ENCODE data around the gene PRKAR1B. TPM values are rescaled to one million over a fixed set of nuclear protein-coding genes. Genes with fewer than 3 reads are reported as not detected.
A peak's percentile ranks its signal among the peaks of the same experiment; 100 is the strongest.

PRKAR1B gene
- total RNA-seq, 1 experiment from 2014 or later: 51.7 TPM

DNA sequence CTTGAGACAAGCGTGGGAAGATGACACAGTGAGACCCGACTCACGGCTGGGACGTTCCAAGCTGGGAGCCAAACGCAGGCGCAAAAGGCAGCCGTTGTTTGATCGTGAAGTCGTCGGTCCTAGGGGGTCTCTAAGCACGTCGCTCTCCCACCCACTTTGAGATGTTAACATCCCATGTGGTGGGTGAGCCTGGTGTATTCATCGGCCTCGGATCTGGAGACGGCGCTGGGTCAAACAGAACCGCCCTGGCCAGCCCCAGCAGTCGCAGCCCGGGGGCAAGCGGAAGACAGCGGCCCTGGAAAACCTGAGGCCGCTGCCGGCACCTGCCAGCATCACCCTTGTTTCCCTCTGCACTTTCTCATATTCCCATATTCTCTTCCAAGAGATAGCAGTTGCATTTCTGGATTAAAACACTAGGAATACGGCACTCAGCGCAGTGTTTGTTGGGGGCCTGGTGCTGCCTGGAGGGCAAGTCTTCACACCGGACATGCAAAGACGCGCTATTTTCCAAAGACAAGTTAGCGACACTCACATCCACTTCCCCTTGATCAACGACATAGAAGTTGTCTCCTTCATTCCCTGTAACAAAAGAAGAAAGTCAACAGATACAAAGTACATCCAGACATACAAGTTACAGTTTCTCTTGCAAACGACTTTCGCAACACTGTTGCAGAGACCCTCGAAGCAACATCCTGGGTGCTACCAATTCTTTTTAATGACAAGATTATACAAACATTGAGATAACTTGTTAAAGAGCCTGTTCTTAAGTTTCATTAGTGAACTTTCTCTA, 121.2 kb downstream of the PRKAR1B start:
- POLR2A ChIA-PET (ENCODE audit: unreplicated experiment): no interaction called here
- no peaks in the 10 kb centered on the region for H3K27me3 ChIP-seq (ENCODE audit: insufficient read depth, low read depth)
- H3K9me3 ChIP-seq (ENCODE audit: insufficient read depth, low read depth): no peaks in the 10 kb centered on the region
- H2AFZ ChIP-seq: no peak overlapping the region
- intact Hi-C loops (cut with micrococcal nuclease; ENCODE audit: unreplicated experiment): no loop called here
- H3K4me3 ChIP-seq: no peak overlapping the region
- TF ChIP-seq, protein P1, sequence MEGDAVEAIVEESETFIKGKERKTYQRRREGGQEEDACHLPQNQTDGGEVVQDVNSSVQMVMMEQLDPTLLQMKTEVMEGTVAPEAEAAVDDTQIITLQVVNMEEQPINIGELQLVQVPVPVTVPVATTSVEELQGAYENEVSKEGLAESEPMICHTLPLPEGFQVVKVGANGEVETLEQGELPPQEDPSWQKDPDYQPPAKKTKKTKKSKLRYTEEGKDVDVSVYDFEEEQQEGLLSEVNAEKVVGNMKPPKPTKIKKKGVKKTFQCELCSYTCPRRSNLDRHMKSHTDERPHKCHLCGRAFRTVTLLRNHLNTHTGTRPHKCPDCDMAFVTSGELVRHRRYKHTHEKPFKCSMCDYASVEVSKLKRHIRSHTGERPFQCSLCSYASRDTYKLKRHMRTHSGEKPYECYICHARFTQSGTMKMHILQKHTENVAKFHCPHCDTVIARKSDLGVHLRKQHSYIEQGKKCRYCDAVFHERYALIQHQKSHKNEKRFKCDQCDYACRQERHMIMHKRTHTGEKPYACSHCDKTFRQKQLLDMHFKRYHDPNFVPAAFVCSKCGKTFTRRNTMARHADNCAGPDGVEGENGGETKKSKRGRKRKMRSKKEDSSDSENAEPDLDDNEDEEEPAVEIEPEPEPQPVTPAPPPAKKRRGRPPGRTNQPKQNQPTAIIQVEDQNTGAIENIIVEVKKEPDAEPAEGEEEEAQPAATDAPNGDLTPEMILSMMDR (conservative IDR thresholded peaks at IDR 0.05): no peak
- TF ChIP-seq EZH2 (IDR thresholded peaks at IDR 0.05; ENCODE audit: low read depth): no peak
- DNase-seq: no peak
- no peaks in the 10 kb centered on the region for H3K79me2 ChIP-seq (ENCODE audit: low read depth)
- no peaks in the 10 kb centered on the region for H3K4me1 ChIP-seq (replicated peaks; ENCODE audit: insufficient read depth)
- no peak overlapping the region for H3K4me2 ChIP-seq
- H3K36me3 ChIP-seq (ENCODE audit: low read depth): no peaks in the 10 kb centered on the region
- no TSS peak for BruUV-seq (replicated peaks)
- H4K20me1 ChIP-seq (ENCODE audit: insufficient read depth): peaks cover 7% of the 10 kb centered on the region; the same call in 1 of the 2 replicates
- no peak overlapping the region for H3K27ac ChIP-seq
- no peaks in the 10 kb centered on the region for H3K9me2 ChIP-seq (ENCODE audit: insufficient read depth)
- CTCF ChIA-PET: no interaction called here
- peaks cover 23% of the 10 kb centered on the region; the same call in 1 of the 2 replicates for H3F3A ChIP-seq (ENCODE audit: insufficient read depth, low read depth)

DNA sequence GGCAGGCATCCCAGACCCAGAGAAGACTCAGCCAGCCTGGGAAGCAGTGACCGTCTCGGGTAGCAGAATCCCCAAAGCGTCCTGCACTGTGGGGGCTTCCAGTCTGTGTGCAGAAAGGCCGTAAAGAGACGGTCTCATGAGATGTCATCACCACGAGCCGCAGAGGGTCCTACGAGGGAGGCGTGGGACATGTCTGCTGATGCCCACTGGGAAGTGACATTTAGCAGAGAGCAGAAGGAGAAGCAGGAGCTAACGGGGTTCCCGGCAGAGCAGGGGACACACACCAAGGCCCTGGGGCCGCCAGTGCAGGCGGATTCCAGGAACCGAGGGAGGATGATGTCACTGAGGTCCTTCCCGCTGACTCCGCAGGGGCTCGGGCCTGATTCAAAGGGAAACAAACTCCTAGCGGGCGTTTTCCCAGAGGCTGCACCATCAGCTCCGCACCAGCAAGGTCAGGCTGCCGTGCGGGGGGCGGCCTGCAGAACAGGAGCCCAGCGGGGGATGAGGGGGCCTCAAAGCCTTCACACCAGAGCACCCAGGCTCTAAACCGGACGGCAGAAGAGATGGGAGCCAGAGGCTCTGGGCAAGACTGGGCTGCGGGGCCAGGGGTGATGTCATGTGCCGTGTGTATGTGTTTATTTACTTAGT, 122.1 kb downstream of the PRKAR1B start:
- no peaks in the 10 kb centered on the region for H3K79me2 ChIP-seq (ENCODE audit: low read depth)
- H3K9me3 ChIP-seq (ENCODE audit: insufficient read depth, low read depth): no peaks in the 10 kb centered on the region
- no peaks in the 10 kb centered on the region for H3K4me1 ChIP-seq (replicated peaks; ENCODE audit: insufficient read depth)
- no peak overlapping the region for H3K27ac ChIP-seq
- peaks cover 7% of the 10 kb centered on the region; the same call in 1 of the 2 replicates for H4K20me1 ChIP-seq (ENCODE audit: insufficient read depth)
- no TSS peak for BruUV-seq (replicated peaks)
- ChIA-PET CTCF (no interaction called here), POLR2A (ENCODE audit: unreplicated experiment) (no interaction called here)
- H3K36me3 ChIP-seq (ENCODE audit: low read depth): no peaks in the 10 kb centered on the region
- no peak overlapping the region for H3K4me2 ChIP-seq
- H3F3A ChIP-seq (ENCODE audit: insufficient read depth, low read depth): peaks cover 23% of the 10 kb centered on the region; the same call in 1 of the 2 replicates
- H3K9me2 ChIP-seq (ENCODE audit: insufficient read depth): no peaks in the 10 kb centered on the region
- no peak overlapping the region for H3K4me3 ChIP-seq
- H2AFZ ChIP-seq: no peak overlapping the region
- intact Hi-C loops (cut with micrococcal nuclease; ENCODE audit: unreplicated experiment): no loop called here
- no peaks in the 10 kb centered on the region for H3K27me3 ChIP-seq (ENCODE audit: insufficient read depth, low read depth)
- no peak for DNase-seq
- TF ChIP-seq, protein P1 (conservative IDR thresholded peaks at IDR 0.05): no peak
- no peak for TF ChIP-seq EZH2 (IDR thresholded peaks at IDR 0.05; ENCODE audit: low read depth)

DNA sequence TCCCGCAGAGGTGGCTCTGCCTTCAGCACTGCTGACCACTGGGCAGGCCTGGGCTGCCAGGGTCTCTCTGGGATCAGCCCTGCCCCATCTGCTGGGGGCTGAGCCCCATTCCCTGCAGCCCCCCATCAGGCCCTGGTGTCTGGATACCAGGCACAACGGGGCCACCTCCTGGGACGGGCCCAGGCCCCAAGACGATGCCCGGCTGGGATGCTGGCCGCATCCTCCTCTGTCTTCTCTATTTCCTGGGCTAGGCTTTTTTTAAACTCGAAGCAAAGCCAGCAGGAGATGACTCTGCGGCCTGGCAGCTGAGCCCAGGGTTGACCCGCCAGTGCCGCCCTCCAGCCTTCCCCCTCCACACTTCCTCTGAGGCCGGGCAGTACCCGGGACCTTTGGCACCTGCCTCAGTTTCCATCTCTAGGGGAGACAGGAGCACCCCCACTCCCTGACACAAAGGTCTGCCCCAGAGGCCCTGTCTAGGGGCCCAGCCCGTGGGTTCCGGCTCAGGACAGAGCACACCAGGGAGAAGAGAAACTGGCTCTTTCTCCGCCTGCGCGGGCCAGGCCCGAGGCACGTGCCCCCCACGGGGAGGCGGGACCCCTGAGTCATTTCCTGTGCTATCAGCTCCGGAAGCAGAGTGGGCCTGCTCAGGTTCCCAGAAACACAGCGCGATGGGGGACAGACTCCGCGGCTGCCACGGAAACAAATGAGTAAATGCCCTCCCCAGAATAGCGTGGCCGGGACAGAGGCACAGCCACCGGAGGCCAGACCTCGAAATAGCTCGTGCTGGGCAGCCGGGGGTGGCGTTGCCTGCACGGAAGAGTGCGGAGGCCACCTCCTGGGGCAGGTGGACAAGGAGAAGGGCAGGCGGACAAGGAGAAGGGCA, 122.8 kb downstream of the PRKAR1B start:
- H3K9me3 ChIP-seq (ENCODE audit: insufficient read depth, low read depth): no peaks in the 10 kb centered on the region
- POLR2A ChIA-PET (ENCODE audit: unreplicated experiment): no interaction called here
- no peaks in the 10 kb centered on the region for H3K27me3 ChIP-seq (ENCODE audit: insufficient read depth, low read depth)
- H3F3A ChIP-seq (ENCODE audit: insufficient read depth, low read depth): peaks cover 15% of the 10 kb centered on the region; the same call in 1 of the 2 replicates
- intact Hi-C loops (cut with micrococcal nuclease; ENCODE audit: unreplicated experiment): no loop called here
- H2AFZ ChIP-seq: no peak overlapping the region
- no peak overlapping the region for H3K4me3 ChIP-seq
- BruUV-seq (replicated peaks): no TSS peak
- CTCF ChIA-PET: no interaction called here
- H3K9me2 ChIP-seq (ENCODE audit: insufficient read depth): no peaks in the 10 kb centered on the region
- no peaks in the 10 kb centered on the region for H3K4me1 ChIP-seq (replicated peaks; ENCODE audit: insufficient read depth)
- DNase-seq: peak in 1 of 2 experiments; percentile 8
- H4K20me1 ChIP-seq (ENCODE audit: insufficient read depth): peaks cover 7% of the 10 kb centered on the region; the same call in 1 of the 2 replicates
- H3K36me3 ChIP-seq (ENCODE audit: low read depth): no peaks in the 10 kb centered on the region
- no peaks in the 10 kb centered on the region for H3K79me2 ChIP-seq (ENCODE audit: low read depth)
- H3K4me2 ChIP-seq: no peak overlapping the region
- TF ChIP-seq, protein P1 (conservative IDR thresholded peaks at IDR 0.05): no peak
- no peak for TF ChIP-seq EZH2 (IDR thresholded peaks at IDR 0.05; ENCODE audit: low read depth)
- H3K27ac ChIP-seq: no peak overlapping the region

Data from PC-9 (cell line).